ENCODE measurements around the gene IL6R. TPM values are rescaled to one million over a fixed set of nuclear protein-coding genes. Genes with fewer than 3 reads are reported as not detected.
A peak's percentile ranks its signal among the peaks of the same experiment; 100 is the strongest.

The IL6R gene
- total RNA-seq, 1 donor from 2014 or later: 48.5 TPM

- DNase-seq (no peak), ATAC-seq (no peak)
- Histone ChIP-seq H3K9me3 (no peaks in the 10 kb centered on the region), H3K4me1 (peaks cover 41% of the 10 kb centered on the region), H3K4me3 (peak overlapping the region; percentile 88), H3K27ac (peak overlapping the region; percentile 97), H3K27me3 (ENCODE audit: low read depth) (no peaks in the 10 kb centered on the region), H3K36me3 (no peaks in the 10 kb centered on the region)
- TF ChIP-seq CTCF (IDR thresholded peaks at IDR 0.05): no peak
- intact Hi-C loops (cut with DNase I): no loop called here
Observed at GRCh38 chr1:154404511-154404931, 622 bp upstream of the IL6R start.

- Histone ChIP-seq H3K27me3 (ENCODE audit: low read depth) (no peaks in the 10 kb centered on the region), H3K36me3 (no peaks in the 10 kb centered on the region), H3K4me3 (peak overlapping the region; percentile 88), H3K27ac (peak overlapping the region; percentile 97), H3K4me1 (peaks cover 56% of the 10 kb centered on the region), H3K9me3 (no peaks in the 10 kb centered on the region)
- peak; percentile 79 for DNase-seq
- peak; percentile 50 for TF ChIP-seq CTCF (IDR thresholded peaks at IDR 0.05)
- intact Hi-C loops (cut with DNase I): no loop called here
- peak; percentile 65 to 73 for ATAC-seq
Observed at GRCh38 chr1:154405747-154406571, 816 bp downstream of the IL6R start.

GRCh38 chr1:154406572-154406879, 1.4 kb downstream of the IL6R start:
- DNase-seq (no peak), ATAC-seq (peak in 1 of 2 donors; percentile 1)
- Histone ChIP-seq H3K4me3 (peak overlapping the region; percentile 88), H3K27ac (peak overlapping the region; percentile 97), H3K4me1 (peaks cover 57% of the 10 kb centered on the region), H3K36me3 (no peaks in the 10 kb centered on the region), H3K9me3 (no peaks in the 10 kb centered on the region), H3K27me3 (ENCODE audit: low read depth) (no peaks in the 10 kb centered on the region)
- TF ChIP-seq CTCF (IDR thresholded peaks at IDR 0.05): no peak
- intact Hi-C loops (cut with DNase I): no loop called here

- Histone ChIP-seq H3K36me3 (peaks cover under 1% of the 10 kb centered on the region), H3K27ac (peak overlapping the region; percentile 97), H3K4me1 (peaks cover 57% of the 10 kb centered on the region), H3K4me3 (peak overlapping the region; percentile 88), H3K9me3 (no peaks in the 10 kb centered on the region), H3K27me3 (ENCODE audit: low read depth) (no peaks in the 10 kb centered on the region)
- DNase-seq: no peak
- TF ChIP-seq CTCF (IDR thresholded peaks at IDR 0.05): no peak
- ATAC-seq: no peak
- intact Hi-C loops (cut with DNase I): no loop called here
Observed at GRCh38 chr1:154406886-154407197, 1.7 kb downstream of the IL6R start.

- DNase-seq (peak; percentile 76), ATAC-seq (peak; percentile 31 to 52)
- TF ChIP-seq CTCF (IDR thresholded peaks at IDR 0.05): no peak
- peaks cover 4% of the 10 kb centered on the region for H3K36me3 ChIP-seq
- H3K9me3 ChIP-seq: no peaks in the 10 kb centered on the region
- H3K4me3 ChIP-seq: peak overlapping the region; percentile 88
- H3K27me3 ChIP-seq (ENCODE audit: low read depth): no peaks in the 10 kb centered on the region
- peaks cover 57% of the 10 kb centered on the region for H3K4me1 ChIP-seq
- peak overlapping the region; percentile 97 for H3K27ac ChIP-seq
- intact Hi-C loops (cut with DNase I): no loop called here
Observed at GRCh38 chr1:154407198-154408091, 2.3 kb downstream of the IL6R start.
